ENCODE data around the gene POFUT1. TPM values are rescaled to one million over a fixed set of nuclear protein-coding genes. Genes with fewer than 3 reads are reported as not detected.

Gene POFUT1
- total RNA-seq, 4 donors from 2014 or later: 26.0 to 49.4 (median 32.4) TPM

DNA sequence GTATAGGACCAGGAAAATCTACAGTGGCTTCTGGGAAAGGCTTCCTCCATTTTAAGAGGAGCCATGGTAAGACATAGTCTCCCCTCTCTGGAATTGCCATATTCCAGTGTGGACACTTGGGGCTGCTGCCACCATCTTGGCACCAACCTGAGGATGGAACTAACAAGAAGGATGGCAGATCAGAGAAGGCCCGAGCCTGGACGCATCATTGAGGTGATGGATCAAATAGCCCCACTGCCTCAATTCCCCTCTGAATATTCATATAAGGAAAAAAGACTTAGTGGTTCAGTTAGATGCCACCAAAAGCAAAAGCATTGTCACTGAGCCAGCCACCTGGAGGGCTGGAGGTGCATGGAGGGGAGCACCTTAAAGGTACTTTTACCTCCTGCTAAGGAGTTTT lies 26.1 kb upstream of the POFUT1 start:
- H3K27ac ChIP-seq: no peak overlapping the region
- WGBS, 2 donors: 96 to 100% methylated on average over 2 of the region's 2 CpGs
- H3K36me3 ChIP-seq: peaks cover 0 to 8% (median 0%) of the 10 kb centered on the region in 3 donors
- DNase-seq (ENCODE audit: low spot score in 2 of 2): no peak
- H3K4me1 ChIP-seq: peaks cover 0 to 4% (median 0%) of the 10 kb centered on the region in 4 donors
- no peak overlapping the region for H3K4me3 ChIP-seq
- no peaks in the 10 kb centered on the region for H3K27me3 ChIP-seq
- TF ChIP-seq, protein P1, sequence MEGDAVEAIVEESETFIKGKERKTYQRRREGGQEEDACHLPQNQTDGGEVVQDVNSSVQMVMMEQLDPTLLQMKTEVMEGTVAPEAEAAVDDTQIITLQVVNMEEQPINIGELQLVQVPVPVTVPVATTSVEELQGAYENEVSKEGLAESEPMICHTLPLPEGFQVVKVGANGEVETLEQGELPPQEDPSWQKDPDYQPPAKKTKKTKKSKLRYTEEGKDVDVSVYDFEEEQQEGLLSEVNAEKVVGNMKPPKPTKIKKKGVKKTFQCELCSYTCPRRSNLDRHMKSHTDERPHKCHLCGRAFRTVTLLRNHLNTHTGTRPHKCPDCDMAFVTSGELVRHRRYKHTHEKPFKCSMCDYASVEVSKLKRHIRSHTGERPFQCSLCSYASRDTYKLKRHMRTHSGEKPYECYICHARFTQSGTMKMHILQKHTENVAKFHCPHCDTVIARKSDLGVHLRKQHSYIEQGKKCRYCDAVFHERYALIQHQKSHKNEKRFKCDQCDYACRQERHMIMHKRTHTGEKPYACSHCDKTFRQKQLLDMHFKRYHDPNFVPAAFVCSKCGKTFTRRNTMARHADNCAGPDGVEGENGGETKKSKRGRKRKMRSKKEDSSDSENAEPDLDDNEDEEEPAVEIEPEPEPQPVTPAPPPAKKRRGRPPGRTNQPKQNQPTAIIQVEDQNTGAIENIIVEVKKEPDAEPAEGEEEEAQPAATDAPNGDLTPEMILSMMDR (IDR thresholded peaks at IDR 0.05): no peak
- TF ChIP-seq POLR2A (IDR thresholded peaks at IDR 0.05): no peak
- no peak for TF ChIP-seq EP300 (IDR thresholded peaks at IDR 0.05)
- no peaks in the 10 kb centered on the region for H3K9me3 ChIP-seq

DNA sequence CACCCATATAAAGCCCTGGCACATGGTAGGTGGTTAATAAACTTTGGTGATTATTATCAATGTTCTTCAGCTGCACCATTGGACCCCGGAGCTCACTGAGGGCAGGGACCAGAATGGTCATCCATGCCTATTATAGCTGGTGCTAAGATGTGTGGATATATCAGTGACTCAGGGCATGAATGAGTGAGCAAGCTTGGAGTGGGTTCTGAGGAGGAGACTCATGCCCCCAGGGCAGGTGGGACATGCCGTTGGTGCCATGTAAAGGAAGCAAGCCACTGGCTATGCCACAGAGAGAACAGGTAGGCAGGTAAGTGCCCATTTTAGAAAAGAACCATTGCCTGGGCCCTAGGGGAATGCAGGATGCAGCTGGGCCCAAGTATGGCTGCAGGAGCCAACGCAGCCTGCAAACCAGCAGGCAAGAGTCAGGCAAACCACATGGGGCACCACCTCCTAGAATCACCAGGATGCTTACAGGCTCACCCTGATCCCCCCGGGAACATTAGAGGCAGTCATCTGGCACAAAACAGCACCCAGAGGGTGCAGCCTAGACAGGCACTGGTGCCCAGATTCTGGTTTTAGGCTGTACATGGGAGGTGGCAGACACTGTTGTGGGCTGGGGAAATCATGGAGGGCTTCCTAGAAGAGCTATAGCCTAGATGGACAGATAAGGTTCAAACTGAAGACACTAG lies 23.6 kb upstream of the POFUT1 start:
- Histone ChIP-seq H3K27ac (no peak overlapping the region), H3K36me3 (peaks cover 0 to 8% (median 0%) of the 10 kb centered on the region in 3 donors), H3K27me3 (no peaks in the 10 kb centered on the region), H3K4me3 (no peak overlapping the region), H3K4me1 (peaks cover 0 to 17% (median 7%) of the 10 kb centered on the region in 4 donors), H3K9me3 (no peaks in the 10 kb centered on the region)
- TF ChIP-seq POLR2A (IDR thresholded peaks at IDR 0.05) (no peak), EP300 (IDR thresholded peaks at IDR 0.05) (no peak)
- TF ChIP-seq, protein P1 (IDR thresholded peaks at IDR 0.05): no peak
- no peak for DNase-seq (ENCODE audit: low spot score in 2 of 2)
- WGBS, 2 donors: 90 to 92% methylated on average over 3 to 4 of the region's 4 CpGs

- Histone ChIP-seq H3K27me3 (no peaks in the 10 kb centered on the region), H3K9me3 (no peaks in the 10 kb centered on the region), H3K27ac (no peak overlapping the region), H3K4me3 (no peak overlapping the region), H3K36me3 (peaks cover 0 to 8% (median 0%) of the 10 kb centered on the region in 3 donors), H3K4me1 (peaks cover 0 to 25% (median 13%) of the 10 kb centered on the region in 4 donors)
- TF ChIP-seq EP300 (IDR thresholded peaks at IDR 0.05) (no peak), POLR2A (IDR thresholded peaks at IDR 0.05) (no peak)
- TF ChIP-seq, protein P1 (IDR thresholded peaks at IDR 0.05): no peak
- no peak for DNase-seq (ENCODE audit: low spot score in 2 of 2)
- WGBS, 2 donors: 77 to 80% methylated on average over 10 of the region's 10 CpGs
Observed at GRCh38 chr20:32184961-32185603, 22.6 kb upstream of the POFUT1 start.

DNA sequence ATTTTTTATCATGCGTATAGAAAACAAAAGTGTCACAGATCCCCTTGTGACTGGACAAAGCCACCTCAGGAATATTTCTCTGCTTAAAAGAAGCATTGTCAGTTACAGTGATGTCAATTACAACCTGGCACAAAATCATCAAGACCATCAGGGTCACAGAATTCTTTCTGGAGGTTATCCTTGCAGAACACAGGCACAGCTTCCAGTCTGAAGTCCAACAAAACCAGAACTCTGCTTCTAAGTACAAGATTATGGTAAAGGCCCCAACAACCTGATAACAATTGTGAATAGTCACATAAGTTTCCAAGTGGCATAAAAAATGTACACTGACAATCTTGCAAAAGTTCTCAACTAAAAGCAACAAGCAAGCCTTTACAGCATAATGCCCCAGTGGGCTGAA lies 21.2 kb upstream of the POFUT1 start:
- Histone ChIP-seq H3K27me3 (no peaks in the 10 kb centered on the region), H3K27ac (no peak overlapping the region), H3K9me3 (no peaks in the 10 kb centered on the region), H3K4me1 (peaks cover 0 to 32% (median 13%) of the 10 kb centered on the region in 4 donors), H3K36me3 (peaks cover 0 to 8% (median 0%) of the 10 kb centered on the region in 3 donors), H3K4me3 (no peak overlapping the region)
- no peak for DNase-seq (ENCODE audit: low spot score in 2 of 2)
- TF ChIP-seq, protein P1 (IDR thresholded peaks at IDR 0.05): no peak
- TF ChIP-seq POLR2A (IDR thresholded peaks at IDR 0.05): no peak
- no peak for TF ChIP-seq EP300 (IDR thresholded peaks at IDR 0.05)
- 60 to 80% methylated on average over 1 of the region's 1 CpG for WGBS, 2 donors
